Hepatocyte (in vitro differentiated cells): ENCODE measurements around the gene ARMC7. TPM values are rescaled to one million over a fixed set of nuclear protein-coding genes. Genes with fewer than 3 reads are reported as not detected.

Experiments
- DNase-seq: peaks from one replicate; pipeline ENCODE4 v3.0.0-alpha.2; 2016; ENCODE audit warnings: low spot score
- H2AFZ ChIP-seq: fragments of 200-600 bp; sonication (generic); 2 replicates; pipeline ENCODE4 v1.6.0; 2016; ENCODE audit warnings: antibody characterized with exemption, mild to moderate bottlenecking
- H3K27ac ChIP-seq: fragments of 200-600 bp; sonication (generic); 2 replicates; pipeline ENCODE4 v1.5.1; 2016; ENCODE audit warnings: mild to moderate bottlenecking
- H3K27me3 ChIP-seq: fragments of 200-600 bp; sonication (generic); 2 replicates; pipeline ENCODE4 v1.6.1; 2016
- H3K36me3 ChIP-seq: fragments of 200-600 bp; sonication (generic); replicated peaks from 2 replicates; pipeline ENCODE4 v1.5.1; 2016; ENCODE audit warnings: low read depth; ENCODE audit not compliant: insufficient read depth
- H3K4me1 ChIP-seq: fragments of 200-600 bp; sonication (generic); 2 replicates; pipeline ENCODE4 v1.5.1; 2016; ENCODE audit warnings: mild to moderate bottlenecking, moderate library complexity; ENCODE audit not compliant: insufficient read depth
- H3K4me2 ChIP-seq: fragments of 200-600 bp; sonication (generic); 2 replicates; pipeline ENCODE4 v1.6.0; 2016
- H3K4me3 ChIP-seq: fragments of 200-600 bp; sonication (generic); 2 replicates; pipeline ENCODE4 v1.5.1; 2016; ENCODE audit warnings: mild to moderate bottlenecking
- H3K79me2 ChIP-seq: fragments of 200-600 bp; sonication (generic); 2 replicates; pipeline ENCODE4 v1.6.0; 2017; ENCODE audit warnings: mild to moderate bottlenecking
- H3K9me2 ChIP-seq: fragments of 200-600 bp; sonication (generic); replicated peaks from 2 replicates; pipeline ENCODE4 v1.6.0; 2017; ENCODE audit warnings: mild to moderate bottlenecking; ENCODE audit not compliant: insufficient read depth
- H3K9me3 ChIP-seq: fragments of 200-600 bp; sonication (generic); 2 replicates; pipeline ENCODE4 v1.5.1; 2016; ENCODE audit warnings: low read depth, mild to moderate bottlenecking
- H4K20me1 ChIP-seq: fragments of 200-600 bp; sonication (generic); 2 replicates; pipeline ENCODE4 v1.6.0; 2016; ENCODE audit warnings: mild to moderate bottlenecking; ENCODE audit not compliant: insufficient read depth, poor library complexity, severe bottlenecking
- EZH2 ChIP-seq: fragments of 200-600 bp; sonication (generic); IDR thresholded peaks from 2 replicates; pipeline ENCODE4 v1.6.1; 2016; ENCODE audit warnings: antibody characterized with exemption, mild to moderate bottlenecking, borderline replicate concordance
- EZH2phosphoT487 ChIP-seq: fragments of 200-600 bp; sonication (generic); IDR thresholded peaks from one replicate; pipeline ENCODE4 v1.6.1; 2018; ENCODE audit warnings: antibody characterized with exemption, mild to moderate bottlenecking, low read depth, moderate library complexity; ENCODE audit not compliant: unreplicated experiment, severe bottlenecking
- WGBS: methylation state at CpG from one replicate; pipeline ENCODE4 v1.1.6; 2016; ENCODE audit warnings: low lambda C conversion rate; ENCODE audit errors: missing lambda C conversion rate; 5-methylcytosine and 5-hydroxymethylcytosine counted together
- polyA plus RNA-seq: library from polyadenylated mRNA; unstranded; fragments of >200 nt; fragmentation: Nextera tagmentation; extraction: Ambion mirVana; gene quantifications from 2 replicates; pipeline ENCODE4 v1.2.1, GENCODE V29; 2016
- total RNA-seq: library from RNA; depleted of rRNA; stranded (reverse); fragments of >200 nt; gene quantifications from 2 replicates; pipeline ENCODE4 v1.2.3, GENCODE V29; 2014
- TF ChIP-seq, protein P1 (sequence below): fragments of 200-600 bp; sonication (generic); IDR thresholded peaks from 2 replicates; pipeline ENCODE4 v1.5.1; 2016; ENCODE audit warnings: antibody characterized with exemption, mild to moderate bottlenecking; ENCODE audit not compliant: poor library complexity

The ARMC7 gene
- total and polyA plus RNA-seq, 2 experiments from 2014 or later: 3.5 to 4.0 TPM

DNA sequence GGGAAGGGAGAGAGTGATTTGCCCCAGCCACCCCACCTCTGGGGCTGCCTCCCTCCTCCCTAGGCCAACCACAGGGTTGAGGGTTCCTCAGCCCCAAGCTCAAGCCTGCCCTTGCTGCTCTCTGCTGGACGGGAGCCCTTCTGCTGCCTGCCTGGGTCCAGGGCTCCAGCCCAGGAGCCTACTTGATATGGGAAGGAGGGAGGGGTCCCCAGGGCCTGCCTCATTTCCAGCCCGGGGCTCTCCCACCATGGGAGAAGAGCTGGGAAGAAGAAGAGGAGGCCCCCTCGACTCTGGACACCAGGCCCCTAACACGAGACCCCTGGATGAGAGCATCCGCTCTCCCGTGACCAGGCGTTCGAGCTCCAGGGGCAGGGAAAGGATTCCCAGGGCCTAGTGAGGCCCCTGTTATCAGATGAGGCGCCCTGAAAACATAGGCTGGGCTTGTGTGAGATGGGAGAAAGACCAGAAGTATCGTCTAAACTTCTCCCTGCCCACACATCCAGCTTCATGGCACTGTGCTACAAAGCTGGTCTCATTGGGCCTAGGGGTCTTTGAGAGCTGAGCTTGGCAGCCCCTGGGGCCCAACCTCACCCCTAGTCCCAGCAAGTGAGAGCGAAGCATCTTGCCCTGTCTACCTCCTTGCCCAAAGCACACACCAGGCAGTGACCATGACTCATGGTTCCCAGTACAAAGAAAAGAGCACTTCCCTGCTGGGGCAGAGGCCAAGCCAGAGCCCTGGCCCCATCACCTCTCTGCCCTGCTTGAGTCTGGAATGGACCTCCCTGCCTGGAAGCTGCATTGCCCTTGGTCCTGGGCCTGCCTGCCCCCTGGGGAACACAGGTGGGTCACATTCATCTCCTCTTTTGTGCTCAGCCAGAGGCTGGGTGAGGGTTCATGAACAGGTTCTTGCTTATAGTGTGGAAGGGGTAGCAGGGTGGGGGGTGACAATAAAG is 21.0 kb upstream of the ARMC7 start:
- Histone ChIP-seq H3K4me3 (peak overlapping the region; percentile 63), H3K27me3 (no peaks in the 10 kb centered on the region), H3K9me2 (no peaks in the 10 kb centered on the region), H4K20me1 (no peaks in the 10 kb centered on the region), H2AFZ (no peak overlapping the region), H3K4me2 (peak overlapping the region; percentile 91), H3K36me3 (no peaks in the 10 kb centered on the region), H3K79me2 (peaks cover 41% of the 10 kb centered on the region), H3K4me1 (peaks cover 69% of the 10 kb centered on the region), H3K27ac (peak overlapping the region; percentile 99), H3K9me3 (no peaks in the 10 kb centered on the region)
- 48% methylated on average over 11 of the region's 11 CpGs for WGBS
- DNase-seq: peak; percentile 53
- TF ChIP-seq, protein P1, sequence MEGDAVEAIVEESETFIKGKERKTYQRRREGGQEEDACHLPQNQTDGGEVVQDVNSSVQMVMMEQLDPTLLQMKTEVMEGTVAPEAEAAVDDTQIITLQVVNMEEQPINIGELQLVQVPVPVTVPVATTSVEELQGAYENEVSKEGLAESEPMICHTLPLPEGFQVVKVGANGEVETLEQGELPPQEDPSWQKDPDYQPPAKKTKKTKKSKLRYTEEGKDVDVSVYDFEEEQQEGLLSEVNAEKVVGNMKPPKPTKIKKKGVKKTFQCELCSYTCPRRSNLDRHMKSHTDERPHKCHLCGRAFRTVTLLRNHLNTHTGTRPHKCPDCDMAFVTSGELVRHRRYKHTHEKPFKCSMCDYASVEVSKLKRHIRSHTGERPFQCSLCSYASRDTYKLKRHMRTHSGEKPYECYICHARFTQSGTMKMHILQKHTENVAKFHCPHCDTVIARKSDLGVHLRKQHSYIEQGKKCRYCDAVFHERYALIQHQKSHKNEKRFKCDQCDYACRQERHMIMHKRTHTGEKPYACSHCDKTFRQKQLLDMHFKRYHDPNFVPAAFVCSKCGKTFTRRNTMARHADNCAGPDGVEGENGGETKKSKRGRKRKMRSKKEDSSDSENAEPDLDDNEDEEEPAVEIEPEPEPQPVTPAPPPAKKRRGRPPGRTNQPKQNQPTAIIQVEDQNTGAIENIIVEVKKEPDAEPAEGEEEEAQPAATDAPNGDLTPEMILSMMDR: no peak
- TF ChIP-seq EZH2 (no peak), EZH2phosphoT487 (no peak)

DNA sequence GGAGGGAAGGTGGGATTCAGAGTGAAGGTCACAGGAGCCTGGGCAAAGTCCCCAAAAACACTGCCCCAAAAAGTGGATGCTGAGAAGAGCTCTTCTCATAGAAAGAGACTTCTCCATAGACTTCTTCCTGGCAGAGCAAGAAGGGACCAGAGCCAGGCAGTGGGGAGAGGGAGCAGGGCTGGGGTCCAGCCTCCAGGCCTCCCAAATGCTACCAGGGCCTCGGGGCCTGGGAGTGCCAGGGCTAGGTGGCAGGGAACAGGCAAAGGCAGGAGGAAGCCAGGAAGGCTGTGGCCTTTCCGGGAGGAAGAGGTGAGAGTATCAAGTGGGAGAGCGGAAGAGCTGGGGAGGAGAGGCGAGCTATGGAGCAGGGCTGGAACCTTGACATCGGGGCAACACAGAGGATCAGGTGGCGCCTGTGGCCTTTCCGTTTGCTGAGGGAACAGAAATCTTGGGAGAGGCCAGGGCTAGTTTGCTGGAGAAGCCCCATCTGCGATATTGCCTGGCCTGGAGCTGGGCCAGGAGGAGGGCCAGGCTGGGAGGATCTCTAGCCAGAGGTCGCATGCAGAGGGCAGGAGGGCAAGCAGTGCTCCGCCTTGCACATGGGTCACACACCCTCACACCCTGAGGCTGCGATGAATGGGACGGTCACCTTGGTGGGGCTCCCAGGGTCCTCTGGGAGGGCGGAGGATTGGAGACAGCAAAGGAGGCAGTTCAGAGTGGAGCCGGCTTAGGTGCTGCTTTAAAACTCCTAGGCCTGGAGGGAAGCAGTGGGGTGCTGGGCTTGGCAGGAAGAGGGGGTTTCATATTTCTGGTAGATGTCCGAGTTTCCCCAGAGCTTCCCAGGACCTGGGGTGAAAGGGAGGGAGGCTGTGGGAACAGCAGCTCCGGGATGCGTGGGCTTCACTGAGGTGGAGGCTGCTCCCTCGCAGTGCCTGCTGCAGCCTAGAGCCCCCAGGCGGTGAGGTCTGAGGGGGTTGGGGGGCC is 18.6 kb upstream of the ARMC7 start:
- peak overlapping the region; percentile 99 for H3K27ac ChIP-seq
- peaks cover 70% of the 10 kb centered on the region for H3K4me1 ChIP-seq
- no peak for TF ChIP-seq EZH2phosphoT487
- TF ChIP-seq EZH2: no peak
- TF ChIP-seq, protein P1: no peak

DNA sequence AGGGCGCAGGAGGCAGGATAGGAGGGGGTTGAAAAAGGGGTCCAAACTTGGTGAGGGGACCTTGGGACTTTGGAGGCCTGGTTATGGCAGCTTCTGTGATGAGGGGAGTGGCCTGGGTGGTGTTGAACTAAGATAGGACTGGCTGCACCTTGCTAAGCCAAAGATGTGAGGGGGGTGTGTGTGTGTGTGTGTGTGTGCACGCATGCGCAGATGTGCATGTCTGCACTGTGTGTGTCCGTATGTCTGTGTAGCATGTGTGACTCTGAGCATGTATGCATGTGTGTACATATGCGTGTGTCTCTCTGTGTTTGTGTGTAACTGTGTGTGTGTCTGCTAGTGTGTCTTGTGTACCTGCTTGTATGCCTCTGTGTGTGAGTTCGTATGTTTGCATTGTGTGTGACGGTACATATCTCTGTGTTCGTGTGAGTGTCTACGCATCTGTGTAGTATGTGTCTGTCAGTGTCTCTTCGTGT is 17.9 kb upstream of the ARMC7 start:
- Histone ChIP-seq H3K36me3 (no peaks in the 10 kb centered on the region), H3K27me3 (no peaks in the 10 kb centered on the region), H3K9me2 (no peaks in the 10 kb centered on the region), H4K20me1 (no peaks in the 10 kb centered on the region), H3K4me3 (no peak overlapping the region), H3K27ac (peak overlapping the region; percentile 99), H2AFZ (no peak overlapping the region), H3K4me2 (peak overlapping the region; percentile 91), H3K79me2 (peaks cover 51% of the 10 kb centered on the region), H3K4me1 (peaks cover 65% of the 10 kb centered on the region), H3K9me3 (no peaks in the 10 kb centered on the region)
- TF ChIP-seq, protein P1: no peak
- 82% methylated on average over 10 of the region's 10 CpGs for WGBS
- DNase-seq: no peak

More for the DNA sequence above, 18.6 kb upstream of the ARMC7 start:
- H3K4me3 ChIP-seq: no peak overlapping the region
- no peak overlapping the region for H2AFZ ChIP-seq
- H3K9me2 ChIP-seq: no peaks in the 10 kb centered on the region
- WGBS: 52% methylated on average over 15 of the region's 19 CpGs
- no peaks in the 10 kb centered on the region for H3K36me3 ChIP-seq
- DNase-seq: no peak
- no peaks in the 10 kb centered on the region for H3K27me3 ChIP-seq
- peaks cover 51% of the 10 kb centered on the region for H3K79me2 ChIP-seq
- H4K20me1 ChIP-seq: no peaks in the 10 kb centered on the region
- peak overlapping the region; percentile 91 for H3K4me2 ChIP-seq
- H3K9me3 ChIP-seq: no peaks in the 10 kb centered on the region
